Upper lobe of right lung (tissue), 1 donor: ENCODE data around the gene NPVF. TPM values are rescaled to one million over a fixed set of nuclear protein-coding genes. Genes with fewer than 3 reads are reported as not detected.

ENCODE experiments used
- ATAC-seq: fragments of 200-7000 bp; cut with Tn5 transposase; one replicate; pipeline ENCODE4 v1.9.1; 2020; ENCODE audit warnings: mild to moderate bottlenecking, moderate library complexity
- DNase-seq: peaks from one replicate; pipeline ENCODE4 v3.0.0-alpha.2; 2020
- H3K27ac ChIP-seq: fragments of 200-600 bp; one replicate; pipeline ENCODE4 v1.8.0; 2022
- H3K27me3 ChIP-seq: fragments of 200-600 bp; one replicate; pipeline ENCODE4 v1.8.0; 2022; ENCODE audit warnings: mild to moderate bottlenecking
- H3K36me3 ChIP-seq: fragments of 200-600 bp; one replicate; pipeline ENCODE4 v1.8.0; 2022
- H3K4me1 ChIP-seq: fragments of 200-600 bp; one replicate; pipeline ENCODE4 v1.8.0; 2022
- H3K4me3 ChIP-seq: fragments of 200-600 bp; one replicate; pipeline ENCODE4 v1.8.0; 2022; ENCODE audit warnings: mild to moderate bottlenecking
- H3K9me3 ChIP-seq: fragments of 200-600 bp; one replicate; pipeline ENCODE4 v1.8.0; 2022
- intact Hi-C: fragments of 100-400 bp; cut with DNase I; formaldehyde crosslinking; loops from one replicate; pipeline ENCODE4 v1.11.0; 2022
- total RNA-seq: library from RNA; stranded (reverse); fragmentation: NEBNext Ultra II Directional; extraction: Animal tissue kit (Norgen Biotek cat#: 25700); gene quantifications from one replicate; pipeline ENCODE4 v1.2.1, GENCODE V29; 2021
- TF ChIP-seq, protein P1 (sequence below): fragments of 200-600 bp; IDR thresholded peaks from one replicate; pipeline ENCODE4 v1.8.0; 2022; ENCODE audit warnings: antibody characterized with exemption
- donor health status: DM: no; HTN: yes; CAD: no; lungs with severe emphysema.

Gene NPVF
- total RNA-seq, 1 donor from 2014 or later: not detected

DNA sequence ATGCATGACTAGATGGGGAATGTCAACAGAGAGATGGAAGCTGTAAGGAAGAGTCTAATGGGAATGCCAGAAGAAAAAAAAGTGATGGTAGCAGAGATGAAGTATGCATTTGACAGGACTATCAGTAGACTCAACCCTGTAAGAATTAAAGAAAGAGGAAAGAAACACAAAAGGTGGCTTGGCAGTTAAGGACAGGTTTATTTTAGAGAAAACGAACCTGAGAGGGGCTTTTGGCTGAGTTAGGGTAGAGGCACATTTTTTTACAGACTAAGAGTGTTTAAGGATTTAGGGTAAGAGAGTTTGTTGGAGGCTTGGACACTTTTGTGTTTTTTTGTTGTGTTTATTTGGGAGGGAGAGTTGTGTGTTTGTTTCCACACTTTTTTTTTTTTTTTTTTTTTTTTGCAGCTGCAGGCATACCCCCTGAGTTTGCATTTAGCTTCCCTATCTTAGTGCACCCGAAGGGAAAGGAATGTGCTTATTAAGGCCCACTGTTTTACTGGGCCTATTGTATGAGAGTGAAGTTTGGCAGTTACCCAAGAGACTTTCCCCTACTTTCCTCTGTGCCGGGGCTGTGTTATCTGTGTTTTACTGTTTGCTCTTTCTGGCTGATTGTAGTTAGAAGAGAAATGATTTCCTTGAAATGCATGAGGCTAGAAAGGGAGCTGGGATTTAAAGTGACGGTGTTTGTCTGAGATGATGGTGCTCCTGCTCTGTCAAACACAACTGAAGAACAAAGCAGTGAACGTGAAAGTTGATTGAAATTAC lies 32.0 kb downstream of the NPVF start:
- ATAC-seq (no peak), DNase-seq (no peak)
- no peaks in the 10 kb centered on the region for H3K27me3 ChIP-seq
- H3K9me3 ChIP-seq: no peaks in the 10 kb centered on the region
- TF ChIP-seq, protein P1, sequence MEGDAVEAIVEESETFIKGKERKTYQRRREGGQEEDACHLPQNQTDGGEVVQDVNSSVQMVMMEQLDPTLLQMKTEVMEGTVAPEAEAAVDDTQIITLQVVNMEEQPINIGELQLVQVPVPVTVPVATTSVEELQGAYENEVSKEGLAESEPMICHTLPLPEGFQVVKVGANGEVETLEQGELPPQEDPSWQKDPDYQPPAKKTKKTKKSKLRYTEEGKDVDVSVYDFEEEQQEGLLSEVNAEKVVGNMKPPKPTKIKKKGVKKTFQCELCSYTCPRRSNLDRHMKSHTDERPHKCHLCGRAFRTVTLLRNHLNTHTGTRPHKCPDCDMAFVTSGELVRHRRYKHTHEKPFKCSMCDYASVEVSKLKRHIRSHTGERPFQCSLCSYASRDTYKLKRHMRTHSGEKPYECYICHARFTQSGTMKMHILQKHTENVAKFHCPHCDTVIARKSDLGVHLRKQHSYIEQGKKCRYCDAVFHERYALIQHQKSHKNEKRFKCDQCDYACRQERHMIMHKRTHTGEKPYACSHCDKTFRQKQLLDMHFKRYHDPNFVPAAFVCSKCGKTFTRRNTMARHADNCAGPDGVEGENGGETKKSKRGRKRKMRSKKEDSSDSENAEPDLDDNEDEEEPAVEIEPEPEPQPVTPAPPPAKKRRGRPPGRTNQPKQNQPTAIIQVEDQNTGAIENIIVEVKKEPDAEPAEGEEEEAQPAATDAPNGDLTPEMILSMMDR: no peak
- H3K4me3 ChIP-seq: no peak overlapping the region
- H3K27ac ChIP-seq: no peak overlapping the region
- no peaks in the 10 kb centered on the region for H3K36me3 ChIP-seq
- H3K4me1 ChIP-seq: no peaks in the 10 kb centered on the region
- intact Hi-C loops: no loop called here

DNA sequence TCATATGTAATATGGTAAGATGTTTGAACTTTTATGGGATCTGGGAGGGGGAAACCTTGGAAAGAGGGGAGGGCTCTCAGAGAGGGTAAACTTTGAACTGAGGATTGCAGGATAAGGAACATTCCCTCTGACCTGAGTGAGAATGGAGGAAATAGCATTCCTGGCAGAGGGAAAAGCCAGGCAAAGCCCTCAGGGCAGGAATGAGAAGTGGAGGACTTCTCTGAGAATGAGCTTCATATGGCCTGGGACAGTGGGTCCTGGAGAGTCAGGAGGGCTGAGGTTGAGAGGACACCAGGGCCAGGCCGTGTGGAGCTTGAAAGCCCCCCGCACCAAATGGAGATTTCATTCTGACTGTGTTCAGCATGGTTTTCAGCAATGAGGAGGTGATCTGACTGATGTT lies 34.2 kb downstream of the NPVF start:
- intact Hi-C loops: no loop called here
- Histone ChIP-seq H3K4me1 (no peaks in the 10 kb centered on the region), H3K9me3 (no peaks in the 10 kb centered on the region), H3K27me3 (no peaks in the 10 kb centered on the region), H3K36me3 (no peaks in the 10 kb centered on the region), H3K4me3 (no peak overlapping the region), H3K27ac (no peak overlapping the region)
- DNase-seq: no peak
- ATAC-seq: no peak
- TF ChIP-seq, protein P1: no peak

- Histone ChIP-seq H3K27me3 (no peaks in the 10 kb centered on the region), H3K4me3 (no peak overlapping the region), H3K36me3 (no peaks in the 10 kb centered on the region), H3K9me3 (no peaks in the 10 kb centered on the region), H3K4me1 (no peaks in the 10 kb centered on the region), H3K27ac (no peak overlapping the region)
- TF ChIP-seq, protein P1: no peak
- ATAC-seq (no peak), DNase-seq (no peak)
- intact Hi-C loops: no loop called here
These were observed 36.2 kb downstream of the NPVF start for GRCh38 chr7:25192043-25192442.

DNA sequence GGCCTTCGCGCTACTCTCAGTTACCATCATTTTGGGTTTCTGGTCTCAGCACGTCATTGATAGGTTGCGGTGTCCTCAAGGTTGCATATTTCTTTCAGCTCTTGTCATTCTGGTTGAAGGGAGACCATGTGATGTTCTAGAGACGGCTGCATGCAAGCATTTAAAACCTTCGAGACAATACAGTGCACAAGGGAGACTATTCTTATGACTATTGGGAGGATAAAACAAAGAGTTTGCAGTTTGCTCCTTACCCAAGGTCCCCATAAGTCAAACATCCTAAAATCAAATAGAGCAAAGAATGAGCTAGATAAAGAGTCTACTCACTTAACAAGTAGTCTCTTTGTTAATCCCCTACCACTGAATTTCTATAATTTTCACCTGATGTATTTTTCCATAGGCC lies 39.1 kb downstream of the NPVF start:
- Histone ChIP-seq H3K36me3 (no peaks in the 10 kb centered on the region), H3K27me3 (no peaks in the 10 kb centered on the region), H3K4me3 (no peak overlapping the region), H3K9me3 (no peaks in the 10 kb centered on the region), H3K27ac (no peak overlapping the region), H3K4me1 (no peaks in the 10 kb centered on the region)
- TF ChIP-seq, protein P1: no peak
- ATAC-seq (no peak), DNase-seq (no peak)
- intact Hi-C loops: no loop called here

- no peaks in the 10 kb centered on the region for H3K4me1 ChIP-seq
- peak; percentile 45 for ATAC-seq
- H3K36me3 ChIP-seq: no peaks in the 10 kb centered on the region
- no peaks in the 10 kb centered on the region for H3K27me3 ChIP-seq
- no peaks in the 10 kb centered on the region for H3K9me3 ChIP-seq
- no peak overlapping the region for H3K4me3 ChIP-seq
- no peak for DNase-seq
- TF ChIP-seq, protein P1: no peak
- H3K27ac ChIP-seq: no peak overlapping the region
- intact Hi-C loops: no loop called here
These were observed 40.4 kb downstream of the NPVF start for GRCh38 chr7:25187932-25188331.
